CD4-positive, alpha-beta T cell (primary cell): ENCODE measurements around the gene DYSF. TPM values are rescaled to one million over a fixed set of nuclear protein-coding genes. Genes with fewer than 3 reads are reported as not detected.

Experiments
- ATAC-seq: fragments of 200-7000 bp; cut with Tn5 transposase; one replicate; pipeline ENCODE4 v1.10.0; 2022; ENCODE audit warnings: mild to moderate bottlenecking; ENCODE audit not compliant: poor library complexity
- CTCF ChIA-PET: fragments of 350-600 bp; sonication (Branson Sonifier 250); formaldehyde crosslinking; loops from one replicate; lab custom pipeline; 2021; ENCODE audit warnings: antibody characterized with exemption, inconsistent platforms; lab: Charles Lee
- POLR2A ChIA-PET: fragments of 350-600 bp; sonication (Branson Sonifier 250); formaldehyde crosslinking; loops from one replicate; lab custom pipeline; 2021; ENCODE audit warnings: antibody characterized with exemption, inconsistent platforms; lab: Charles Lee
- DNase-seq, 14 experiments: peaks; one replicate each; pipeline ENCODE4 v3.0.0-alpha.2; 2013 to 2020; ENCODE audit warnings: mixed read lengths in 2 of 14
- H3K27ac ChIP-seq, 2 donors: one replicate each; pipeline versions ENCODE4 v1.5.1 to v1.7.0; 2013; ENCODE audit warnings: low read length in 2 of 2, low read depth in 1 of 2, mild to moderate bottlenecking in 1 of 2
- H3K27me3 ChIP-seq, 2 experiments: 1 replicate in 1 of 2; 2 replicates in 1 of 2; pipeline versions ENCODE4 v1.6.1 to v1.7.0; 2013; ENCODE audit warnings: low read length in 2 of 2, control low read depth in 1 of 2, mild to moderate bottlenecking in 1 of 2, moderate library complexity in 1 of 2; ENCODE audit not compliant: insufficient read depth in 2 of 2, control insufficient read depth in 1 of 2
- H3K36me3 ChIP-seq: one replicate; pipeline ENCODE4 v1.6.1; 2013; ENCODE audit warnings: low read length, control low read depth; ENCODE audit not compliant: insufficient read depth
- H3K4me1 ChIP-seq: one replicate; pipeline ENCODE4 v1.6.1; 2013; ENCODE audit warnings: low read length, control low read depth; ENCODE audit not compliant: insufficient read depth
- H3K4me3 ChIP-seq: one replicate; pipeline ENCODE4 v1.5.1; 2013; ENCODE audit warnings: mild to moderate bottlenecking, low read length, moderate library complexity
- H3K9me3 ChIP-seq, 2 experiments: 1 replicate in 1 of 2; 2 replicates in 1 of 2; pipeline versions ENCODE4 v1.6.1 to v1.7.0; 2013; ENCODE audit warnings: low read length in 2 of 2, mild to moderate bottlenecking in 2 of 2, control low read depth in 1 of 2, moderate library complexity in 1 of 2; ENCODE audit not compliant: control insufficient read depth in 1 of 2, insufficient read depth in 1 of 2
- H3K27ac Mint-ChIP-seq: one replicate; pipeline ENCODE4 v1.8.0; 2020; ENCODE audit warnings: mixed read lengths
- H3K27me3 Mint-ChIP-seq: one replicate; pipeline ENCODE4 v1.8.0; 2021; ENCODE audit warnings: mixed read lengths
- H3K36me3 Mint-ChIP-seq: one replicate; pipeline ENCODE4 v1.8.0; 2021; ENCODE audit warnings: low read depth, mixed read lengths
- H3K4me1 Mint-ChIP-seq: one replicate; pipeline ENCODE4 v1.8.0; 2021; ENCODE audit warnings: low read depth, mixed read lengths
- H3K4me3 Mint-ChIP-seq: one replicate; pipeline ENCODE4 v1.8.0; 2020; ENCODE audit warnings: mild to moderate bottlenecking, mixed read lengths
- H3K9me3 Mint-ChIP-seq: one replicate; pipeline ENCODE4 v1.8.0; 2020; ENCODE audit warnings: mixed read lengths
- CTCF ChIP-seq: fragments of 200-600 bp; IDR thresholded peaks from one replicate; pipeline ENCODE4 v1.8.0; 2022; ENCODE audit warnings: antibody characterized with exemption, mild to moderate bottlenecking
- intact Hi-C, 2 experiments: fragments of 100-400 bp; cut with DNase I in 1 of 2; cut with micrococcal nuclease in 1 of 2; formaldehyde crosslinking; loops; one replicate each; pipeline versions ENCODE4 v1.15.1 to v1.9.0; 2023 to 2025; cut with DNase I, micrococcal nuclease
- total RNA-seq, 174 experiments: library from RNA in 2 of 174; stranded (reverse) in 2 of 174; gene quantifications; one replicate each; pipeline ENCODE4 v1.2.3 and lab custom pipeline; 2021 to 2026

The DYSF gene
- total RNA-seq, 2 experiments from 2014 or later: 0.27 to 0.31 TPM

- Histone ChIP-seq H3K36me3 (no peaks in the 10 kb centered on the region), H3K27me3 (peaks cover 24 to 40% of the 10 kb centered on the region in 2 experiments), H3K4me1 (no peaks in the 10 kb centered on the region), H3K27ac (no peak overlapping the region), H3K4me3 (no peak overlapping the region), H3K9me3 (peaks cover 0 to 14% of the 10 kb centered on the region in 2 experiments)
- no peak overlapping the region for H3K4me3 Mint-ChIP-seq
- H3K36me3 Mint-ChIP-seq: no peaks in the 10 kb centered on the region
- H3K27me3 Mint-ChIP-seq: peaks cover 23% of the 10 kb centered on the region
- ChIA-PET POLR2A (no interaction called here), CTCF (no interaction called here)
- no peak for ATAC-seq
- peaks cover 8% of the 10 kb centered on the region for H3K4me1 Mint-ChIP-seq
- no peak for TF ChIP-seq CTCF
- intact Hi-C loops: no loop called here
- H3K9me3 Mint-ChIP-seq: no peaks in the 10 kb centered on the region
- no peak overlapping the region for H3K27ac Mint-ChIP-seq
- no peak for DNase-seq
These were observed 9.4 kb downstream of the DYSF start for GRCh38 chr2:71462641-71463341.

GRCh38 chr2:71463342-71463654 is 9.9 kb downstream of the DYSF start:
- Mint-ChIP-seq H3K27me3 (peaks cover 28% of the 10 kb centered on the region), H3K27ac (no peak overlapping the region), H3K4me3 (no peak overlapping the region), H3K36me3 (no peaks in the 10 kb centered on the region), H3K9me3 (no peaks in the 10 kb centered on the region), H3K4me1 (peaks cover 8% of the 10 kb centered on the region)
- POLR2A ChIA-PET: no interaction called here
- intact Hi-C loops: no loop called here
- CTCF ChIA-PET: no interaction called here
- Histone ChIP-seq H3K27ac (no peak overlapping the region), H3K36me3 (no peaks in the 10 kb centered on the region), H3K4me1 (no peaks in the 10 kb centered on the region), H3K9me3 (peaks cover 0 to 14% of the 10 kb centered on the region in 2 experiments), H3K4me3 (no peak overlapping the region), H3K27me3 (peaks cover 24 to 45% of the 10 kb centered on the region in 2 experiments)
- no peak for DNase-seq
- ATAC-seq: no peak
- no peak for TF ChIP-seq CTCF

GRCh38 chr2:71464389-71464788 is 11.0 kb downstream of the DYSF start:
- Histone ChIP-seq H3K27me3 (peaks cover 27 to 47% of the 10 kb centered on the region in 2 experiments), H3K27ac (no peak overlapping the region), H3K4me1 (no peaks in the 10 kb centered on the region), H3K4me3 (no peak overlapping the region), H3K9me3 (peaks cover 0 to 14% of the 10 kb centered on the region in 2 experiments), H3K36me3 (no peaks in the 10 kb centered on the region)
- no peak overlapping the region for H3K4me3 Mint-ChIP-seq
- H3K9me3 Mint-ChIP-seq: no peaks in the 10 kb centered on the region
- ChIA-PET CTCF (no interaction called here), POLR2A (no interaction called here)
- no peak overlapping the region for H3K27ac Mint-ChIP-seq
- DNase-seq (no peak), ATAC-seq (no peak)
- peaks cover 33% of the 10 kb centered on the region for H3K27me3 Mint-ChIP-seq
- peaks cover 8% of the 10 kb centered on the region for H3K4me1 Mint-ChIP-seq
- H3K36me3 Mint-ChIP-seq: no peaks in the 10 kb centered on the region
- intact Hi-C loops: no loop called here
- no peak for TF ChIP-seq CTCF
